ENCODE results near the gene VAV3. TPM values are rescaled to one million over a fixed set of nuclear protein-coding genes. Genes with fewer than 3 reads are reported as not detected.
A peak's percentile ranks its signal among the peaks of the same experiment; 100 is the strongest.
"Not testable (repeated sequence)": the region's sequence is repeated elsewhere in the genome, so short reads cannot be mapped to it uniquely, and the experiment has no call there.

Gene VAV3
- total and polyA plus RNA-seq, 2 donors from 2014 or later: 61.6 to 87.5 TPM

GRCh38 chr1:108007070-108007469, 42.1 kb upstream of the VAV3 start:
- no peaks in the 10 kb centered on the region for H3K4me1 ChIP-seq (ENCODE audit: control insufficient read depth in 2 of 3, insufficient read depth in 2 of 3, low read depth in 1 of 3, low read length in 3 of 3)
- intact Hi-C loops (cut with DNase I): no loop called here
- no peak for DNase-seq
- FAIRE-seq: no peak
- no peak overlapping the region for H3K9ac ChIP-seq (ENCODE audit: low read length in 3 of 3)
- no peaks in the 10 kb centered on the region for H3K9me3 ChIP-seq (ENCODE audit: control insufficient read depth in 2 of 3, insufficient read depth in 1 of 3, low read length in 3 of 3)
- H3K36me3 ChIP-seq (ENCODE audit: control insufficient read depth in 2 of 3, insufficient read depth in 3 of 3, low read length in 3 of 3): no peaks in the 10 kb centered on the region
- TF ChIP-seq CTCF (IDR thresholded peaks at IDR 0.05; ENCODE audit: borderline replicate concordance, extremely low read depth, insufficient read depth): no peak
- H3K27me3 ChIP-seq (ENCODE audit: control insufficient read depth, insufficient read depth, low read length): no peaks in the 10 kb centered on the region
- no peak overlapping the region for H3K27ac ChIP-seq (ENCODE audit: low read depth in 2 of 2, low read length in 2 of 2)
- no peak overlapping the region for H3K4me3 ChIP-seq (ENCODE audit: low read length in 3 of 3)

- DNase-seq; FAIRE-seq; H3K27me3 ChIP-seq (ENCODE audit: control insufficient read depth, insufficient read depth, low read length); intact Hi-C loops (cut with DNase I); H3K4me3 ChIP-seq (ENCODE audit: low read length in 3 of 3); H3K36me3 ChIP-seq (ENCODE audit: control insufficient read depth in 2 of 3, insufficient read depth in 3 of 3, low read length in 3 of 3); H3K9ac ChIP-seq (ENCODE audit: low read length in 3 of 3); H3K9me3 ChIP-seq (ENCODE audit: control insufficient read depth in 2 of 3, insufficient read depth in 1 of 3, low read length in 3 of 3); H3K4me1 ChIP-seq (ENCODE audit: control insufficient read depth in 2 of 3, insufficient read depth in 2 of 3, low read depth in 1 of 3, low read length in 3 of 3); H3K27ac ChIP-seq (ENCODE audit: low read depth in 2 of 2, low read length in 2 of 2): not testable (repeated sequence)
Observed at GRCh38 chr1:108004919-108005318, 39.9 kb upstream of the VAV3 start.

GRCh38 chr1:108000620-108001111, 35.7 kb upstream of the VAV3 start:
- Histone ChIP-seq H3K27me3 (ENCODE audit: control insufficient read depth, insufficient read depth, low read length) (no peaks in the 10 kb centered on the region), H3K4me3 (ENCODE audit: low read length in 3 of 3) (no peak overlapping the region), H3K9ac (ENCODE audit: low read length in 3 of 3) (no peak overlapping the region), H3K36me3 (ENCODE audit: control insufficient read depth in 2 of 3, insufficient read depth in 3 of 3, low read length in 3 of 3) (no peaks in the 10 kb centered on the region), H3K27ac (ENCODE audit: low read depth in 2 of 2, low read length in 2 of 2) (no peak overlapping the region), H3K9me3 (ENCODE audit: control insufficient read depth in 2 of 3, insufficient read depth in 1 of 3, low read length in 3 of 3) (no peaks in the 10 kb centered on the region), H3K4me1 (ENCODE audit: control insufficient read depth in 2 of 3, insufficient read depth in 2 of 3, low read depth in 1 of 3, low read length in 3 of 3) (peaks cover 0 to 10% (median 0%) of the 10 kb centered on the region in 3 donors)
- intact Hi-C loops (cut with DNase I): no loop called here
- no peak for TF ChIP-seq CTCF (IDR thresholded peaks at IDR 0.05; ENCODE audit: borderline replicate concordance, extremely low read depth, insufficient read depth)
- DNase-seq (peak; percentile 64 to 91 (median 73)), FAIRE-seq (no peak)

- H3K36me3 ChIP-seq (ENCODE audit: control insufficient read depth in 2 of 3, insufficient read depth in 3 of 3, low read length in 3 of 3): no peaks in the 10 kb centered on the region
- intact Hi-C loops (cut with DNase I): no loop called here
- H3K27ac ChIP-seq (ENCODE audit: low read depth in 2 of 2, low read length in 2 of 2): no peak overlapping the region
- no peaks in the 10 kb centered on the region for H3K27me3 ChIP-seq (ENCODE audit: control insufficient read depth, insufficient read depth, low read length)
- DNase-seq (no peak), FAIRE-seq (no peak)
- H3K9ac ChIP-seq (ENCODE audit: low read length in 3 of 3): no peak overlapping the region
- no peak for TF ChIP-seq CTCF (IDR thresholded peaks at IDR 0.05; ENCODE audit: borderline replicate concordance, extremely low read depth, insufficient read depth)
- peaks cover 0 to 10% (median 0%) of the 10 kb centered on the region in 3 donors for H3K4me1 ChIP-seq (ENCODE audit: control insufficient read depth in 2 of 3, insufficient read depth in 2 of 3, low read depth in 1 of 3, low read length in 3 of 3)
- H3K9me3 ChIP-seq (ENCODE audit: control insufficient read depth in 2 of 3, insufficient read depth in 1 of 3, low read length in 3 of 3): no peaks in the 10 kb centered on the region
- H3K4me3 ChIP-seq (ENCODE audit: low read length in 3 of 3): no peak overlapping the region
Observed at GRCh38 chr1:108000184-108000583, 35.2 kb upstream of the VAV3 start.
